ENCODE measurements around the gene CDKL1.

The CDKL1 gene

GRCh38 chr14:50299585-50299984 is 97.1 kb downstream of the CDKL1 start:
- in situ Hi-C loops (cut with MboI; ENCODE audit: low sequenced_read_pairs): no loop called here

DNA sequence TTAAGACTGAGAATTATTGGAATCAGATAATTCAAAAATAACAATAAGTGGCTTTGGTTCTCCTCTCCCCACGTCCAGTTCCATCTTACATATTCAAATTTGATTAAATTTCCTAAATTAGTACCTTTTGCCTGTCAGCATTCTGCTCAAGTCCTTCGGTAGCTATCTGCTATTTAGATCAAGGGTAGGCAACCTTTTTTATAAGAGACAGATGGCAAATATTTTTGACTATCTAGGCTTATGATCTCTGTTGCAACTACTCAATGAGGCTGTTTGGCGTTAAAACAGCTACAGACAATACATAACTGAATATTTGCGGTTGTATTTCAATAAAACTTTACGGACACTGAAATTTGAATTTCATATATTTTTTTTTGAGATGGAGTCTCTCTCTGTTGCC is 106.4 kb downstream of the CDKL1 start:
- in situ Hi-C loops (cut with MboI; ENCODE audit: low sequenced_read_pairs): no loop called here

DNA sequence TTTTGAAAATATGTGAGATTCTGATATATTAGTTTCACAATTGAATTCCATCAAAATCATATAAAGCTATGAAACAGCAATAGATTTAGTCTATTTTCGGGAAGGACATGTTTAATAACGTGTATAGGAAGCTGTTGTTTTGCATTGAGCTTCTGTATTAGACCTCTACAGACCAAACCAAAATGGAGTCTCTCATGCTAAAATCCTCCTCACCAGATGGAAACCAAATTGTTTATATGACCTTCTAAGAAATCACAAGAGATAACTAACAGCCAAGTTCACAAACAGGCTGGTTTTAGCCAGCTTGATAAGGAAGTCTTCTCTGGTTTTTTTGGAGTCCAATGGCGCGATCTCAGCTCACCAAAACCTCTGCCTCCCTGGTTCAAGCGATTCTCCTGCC is 108.5 kb downstream of the CDKL1 start:
- in situ Hi-C loops (cut with MboI; ENCODE audit: low sequenced_read_pairs): no loop called here

DNA sequence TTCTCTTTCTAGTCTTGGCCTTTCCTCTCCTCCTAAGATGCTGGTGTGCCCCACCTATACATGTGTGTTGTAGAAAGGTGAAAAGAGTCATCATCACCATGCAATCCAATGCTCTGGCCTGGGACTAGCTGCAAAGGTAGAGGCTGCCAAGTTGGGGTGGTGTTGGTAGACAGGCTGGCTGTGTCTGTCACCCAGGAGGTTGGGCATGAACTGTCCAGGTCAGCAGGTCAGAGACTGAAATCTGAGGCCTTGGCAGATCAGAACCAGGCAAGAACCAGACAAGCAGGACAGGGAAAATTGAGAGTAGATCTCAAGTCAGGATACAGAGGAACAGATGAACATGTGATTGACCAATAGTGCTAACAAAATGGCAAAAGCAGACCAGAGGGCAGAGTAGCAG is 110.8 kb downstream of the CDKL1 start:
- in situ Hi-C loops (cut with MboI; ENCODE audit: low sequenced_read_pairs): no loop called here
